Measurements from ENCODE around the gene PRKD1. TPM values are rescaled to one million over a fixed set of nuclear protein-coding genes. Genes with fewer than 3 reads are reported as not detected.
"Not testable (repeated sequence)": the region's sequence is repeated elsewhere in the genome, so short reads cannot be mapped to it uniquely, and the experiment has no call there.

The PRKD1 gene
- total and polyA plus RNA-seq, 2 donors (not counting 1 experiment from before 2014, with no cell fraction given), result 0.03 to 4.3 TPM

GRCh38 chr14:29734732-29735131 is 192.9 kb downstream of the PRKD1 start:
- POLR2A ChIA-PET, result no interaction called here
- WGBS (ENCODE audit: insufficient coverage), result no CpG with 5 or more reads among the region's 1 CpG
- no peak overlapping the region for H3K27ac ChIP-seq (ENCODE audit: low read length in 2 of 2)

GRCh38 chr14:29726560-29727331 is 200.9 kb downstream of the PRKD1 start:
- DNase-seq; intact Hi-C loops (cut with micrococcal nuclease); H2AFZ ChIP-seq (ENCODE audit: insufficient read depth, low read depth, low read length, poor library complexity, severe bottlenecking); H3K36me3 ChIP-seq (replicated peaks in 1 of 2; ENCODE audit: control extremely low read depth in 1 of 2, control insufficient read depth in 1 of 2, extremely low read depth in 1 of 2, insufficient read depth in 2 of 2, low read length in 1 of 2); H3K79me2 ChIP-seq (ENCODE audit: control insufficient read depth, insufficient read depth, low read length); H3K4me2 ChIP-seq (replicated peaks; ENCODE audit: low read depth, low read length, poor library complexity, severe bottlenecking); H3K27ac Mint-ChIP-seq; H3K27me3 ChIP-seq (replicated peaks in 1 of 4; ENCODE audit: control extremely low read depth in 1 of 4, control insufficient read depth in 3 of 4, insufficient read depth in 4 of 4, low read length in 3 of 4); H3K9ac ChIP-seq (ENCODE audit: low read length); POLR2A ChIA-PET; ATAC-seq (ENCODE audit: low read depth); H4K20me1 ChIP-seq (ENCODE audit: control insufficient read depth, insufficient read depth, low read length, poor library complexity, severe bottlenecking); H3K27me3 Mint-ChIP-seq; H3K4me3 Mint-ChIP-seq; H3K27ac ChIP-seq (ENCODE audit: low read length in 2 of 2); H3K9me3 Mint-ChIP-seq (ENCODE audit: insufficient read depth); H3K9me3 ChIP-seq (ENCODE audit: control extremely low read depth in 1 of 3, control insufficient read depth in 2 of 3, insufficient read depth in 1 of 3, low read length in 2 of 3); H3K4me1 ChIP-seq (ENCODE audit: control insufficient read depth in 2 of 2, insufficient read depth in 2 of 2, low read length in 2 of 2); H3K4me3 ChIP-seq (ENCODE audit: control extremely low read depth in 1 of 5, extremely low read depth in 1 of 5, insufficient read depth in 1 of 5, low read depth in 2 of 5, low read length in 4 of 5); H3K4me1 Mint-ChIP-seq; CTCF ChIA-PET: not testable (repeated sequence)
- no CpG with 5 or more reads among the region's 4 CpGs for WGBS (ENCODE audit: insufficient coverage)

More at GRCh38 chr14:29734732-29735131, 192.9 kb downstream of the PRKD1 start:
- Histone ChIP-seq H2AFZ (ENCODE audit: insufficient read depth, low read depth, low read length, poor library complexity, severe bottlenecking) (no peak overlapping the region), H3K4me2 (replicated peaks; ENCODE audit: low read depth, low read length, poor library complexity, severe bottlenecking) (no peak overlapping the region), H3K4me1 (ENCODE audit: control insufficient read depth in 2 of 2, insufficient read depth in 2 of 2, low read length in 2 of 2) (no peaks in the 10 kb centered on the region), H3K27me3 (replicated peaks in 1 of 4; ENCODE audit: control extremely low read depth in 1 of 4, control insufficient read depth in 3 of 4, insufficient read depth in 4 of 4, low read length in 3 of 4) (no peaks in the 10 kb centered on the region), H3K9ac (ENCODE audit: low read length) (no peak overlapping the region), H3K36me3 (replicated peaks in 1 of 2; ENCODE audit: control extremely low read depth in 1 of 2, control insufficient read depth in 1 of 2, extremely low read depth in 1 of 2, insufficient read depth in 2 of 2, low read length in 1 of 2) (no peaks in the 10 kb centered on the region), H3K79me2 (ENCODE audit: control insufficient read depth, insufficient read depth, low read length) (no peaks in the 10 kb centered on the region), H4K20me1 (ENCODE audit: control insufficient read depth, insufficient read depth, low read length, poor library complexity, severe bottlenecking) (no peaks in the 10 kb centered on the region), H3K9me3 (ENCODE audit: control extremely low read depth in 1 of 3, control insufficient read depth in 2 of 3, insufficient read depth in 1 of 3, low read length in 2 of 3) (no peaks in the 10 kb centered on the region), H3K4me3 (ENCODE audit: control extremely low read depth in 1 of 5, extremely low read depth in 1 of 5, insufficient read depth in 1 of 5, low read depth in 2 of 5, low read length in 4 of 5) (no peak overlapping the region)
- no peak overlapping the region for H3K27ac Mint-ChIP-seq
- H3K27me3 Mint-ChIP-seq, result no peaks in the 10 kb centered on the region
- H3K9me3 Mint-ChIP-seq (ENCODE audit: insufficient read depth), result no peaks in the 10 kb centered on the region
- ATAC-seq (ENCODE audit: low read depth) (no peak), DNase-seq (no peak)
- TF ChIP-seq EZH2 (IDR thresholded peaks at IDR 0.05; ENCODE audit: borderline replicate concordance, insufficient read depth, low read depth, low read length, poor library complexity, severe bottlenecking), result no peak
- no peak for TF ChIP-seq CTCF (IDR thresholded peaks at IDR 0.05)
- no peak overlapping the region for H3K4me3 Mint-ChIP-seq
- H3K4me1 Mint-ChIP-seq, result peaks cover 8% of the 10 kb centered on the region
- CTCF ChIA-PET, result no interaction called here
- intact Hi-C loops (cut with micrococcal nuclease), result no loop called here
